ENCODE data around the gene SLC16A6. TPM values are rescaled to one million over a fixed set of nuclear protein-coding genes. Genes with fewer than 3 reads are reported as not detected.
"Not testable (repeated sequence)": the region's sequence is repeated elsewhere in the genome, so short reads cannot be mapped to it uniquely, and the experiment has no call there.

SLC16A6 gene
- total RNA-seq, 1 experiment from 2014 or later = 0.70 TPM

DNA sequence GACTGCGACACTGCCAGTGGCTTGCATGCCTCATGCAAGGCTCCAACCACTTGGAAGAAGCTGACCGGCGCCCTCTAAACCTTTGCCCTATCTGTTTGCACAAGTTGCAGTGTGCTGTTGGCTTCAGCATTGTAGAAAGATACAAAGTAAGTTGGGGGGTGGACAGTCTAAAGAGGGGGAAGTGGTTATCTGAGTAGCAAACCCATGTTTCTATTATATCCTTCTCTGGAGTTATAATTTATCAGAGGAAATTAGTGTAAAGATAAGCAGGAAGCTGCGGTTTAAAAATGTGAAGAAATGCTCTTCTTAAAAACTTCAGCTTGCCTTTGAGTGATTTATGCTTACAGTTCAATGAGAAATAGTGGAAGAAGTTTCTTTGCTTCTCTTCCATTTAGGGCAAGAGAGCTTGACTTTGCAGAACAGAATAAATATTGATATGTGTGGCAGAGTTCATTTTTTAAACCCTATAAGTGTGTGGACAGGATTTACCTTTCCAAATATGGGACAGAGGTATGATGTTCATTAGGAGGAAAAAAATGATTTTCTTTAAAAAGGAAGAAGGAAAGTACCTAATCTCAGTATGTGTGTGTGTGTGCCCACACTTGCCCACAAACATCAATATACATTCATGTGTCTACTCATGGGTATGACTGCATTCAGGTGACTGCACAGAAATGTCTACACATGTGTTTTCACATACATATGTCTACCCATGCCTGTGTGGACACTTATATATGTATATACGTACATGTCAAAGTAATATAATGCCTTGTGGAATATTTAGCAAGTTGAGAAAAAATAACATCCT is 35.0 kb downstream of the SLC16A6 start:
- BruUV-seq (replicated peaks) = no TSS peak
- Histone ChIP-seq H3K4me3 (no peak overlapping the region), H3K27ac (no peak overlapping the region), H2AFZ (no peak overlapping the region), H3K9me3 (ENCODE audit: insufficient read depth, low read depth) (no peaks in the 10 kb centered on the region), H3K27me3 (ENCODE audit: insufficient read depth, low read depth) (no peaks in the 10 kb centered on the region), H3K36me3 (ENCODE audit: low read depth) (0 out of 2 replicates have a peak, but pooled peaks cover under 1% of the 10 kb centered on the region), H3K9me2 (ENCODE audit: insufficient read depth) (no peaks in the 10 kb centered on the region), H3F3A (ENCODE audit: insufficient read depth, low read depth) (no peaks in the 10 kb centered on the region; the same call in 1 of the 2 replicates), H4K20me1 (ENCODE audit: insufficient read depth) (no peaks in the 10 kb centered on the region), H3K4me1 (replicated peaks; ENCODE audit: insufficient read depth) (peaks cover 6% of the 10 kb centered on the region; the same call in 1 of the 2 replicates), H3K79me2 (ENCODE audit: low read depth) (no peaks in the 10 kb centered on the region), H3K4me2 (no peak overlapping the region)
- intact Hi-C loops (cut with micrococcal nuclease; ENCODE audit: unreplicated experiment) = no loop called here
- POLR2A ChIA-PET (ENCODE audit: unreplicated experiment) = no interaction called here
- DNase-seq = no peak
- TF ChIP-seq EZH2 (IDR thresholded peaks at IDR 0.05; ENCODE audit: low read depth) = no peak
- TF ChIP-seq, protein P1, sequence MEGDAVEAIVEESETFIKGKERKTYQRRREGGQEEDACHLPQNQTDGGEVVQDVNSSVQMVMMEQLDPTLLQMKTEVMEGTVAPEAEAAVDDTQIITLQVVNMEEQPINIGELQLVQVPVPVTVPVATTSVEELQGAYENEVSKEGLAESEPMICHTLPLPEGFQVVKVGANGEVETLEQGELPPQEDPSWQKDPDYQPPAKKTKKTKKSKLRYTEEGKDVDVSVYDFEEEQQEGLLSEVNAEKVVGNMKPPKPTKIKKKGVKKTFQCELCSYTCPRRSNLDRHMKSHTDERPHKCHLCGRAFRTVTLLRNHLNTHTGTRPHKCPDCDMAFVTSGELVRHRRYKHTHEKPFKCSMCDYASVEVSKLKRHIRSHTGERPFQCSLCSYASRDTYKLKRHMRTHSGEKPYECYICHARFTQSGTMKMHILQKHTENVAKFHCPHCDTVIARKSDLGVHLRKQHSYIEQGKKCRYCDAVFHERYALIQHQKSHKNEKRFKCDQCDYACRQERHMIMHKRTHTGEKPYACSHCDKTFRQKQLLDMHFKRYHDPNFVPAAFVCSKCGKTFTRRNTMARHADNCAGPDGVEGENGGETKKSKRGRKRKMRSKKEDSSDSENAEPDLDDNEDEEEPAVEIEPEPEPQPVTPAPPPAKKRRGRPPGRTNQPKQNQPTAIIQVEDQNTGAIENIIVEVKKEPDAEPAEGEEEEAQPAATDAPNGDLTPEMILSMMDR (conservative IDR thresholded peaks at IDR 0.05) = no peak
- CTCF ChIA-PET = no interaction called here

GRCh38 chr17:68255151-68255550 is 35.8 kb downstream of the SLC16A6 start:
- Histone ChIP-seq H3K9me3 (ENCODE audit: insufficient read depth, low read depth) (no peaks in the 10 kb centered on the region), H3K27ac (no peak overlapping the region), H3K4me2 (no peak overlapping the region), H3K36me3 (ENCODE audit: low read depth) (0 out of 2 replicates have a peak, but pooled peaks cover 6% of the 10 kb centered on the region), H3K9me2 (ENCODE audit: insufficient read depth) (no peaks in the 10 kb centered on the region), H3K27me3 (ENCODE audit: insufficient read depth, low read depth) (no peaks in the 10 kb centered on the region), H2AFZ (no peak overlapping the region), H3F3A (ENCODE audit: insufficient read depth, low read depth) (no peaks in the 10 kb centered on the region; the same call in 1 of the 2 replicates), H3K4me3 (no peak overlapping the region), H4K20me1 (ENCODE audit: insufficient read depth) (no peaks in the 10 kb centered on the region), H3K4me1 (replicated peaks; ENCODE audit: insufficient read depth) (peaks cover 6% of the 10 kb centered on the region; the same call in 1 of the 2 replicates), H3K79me2 (ENCODE audit: low read depth) (no peaks in the 10 kb centered on the region)
- ChIA-PET CTCF (no interaction called here), POLR2A (ENCODE audit: unreplicated experiment) (no interaction called here)
- intact Hi-C loops (cut with micrococcal nuclease; ENCODE audit: unreplicated experiment) = no loop called here
- DNase-seq = no peak
- TF ChIP-seq, protein P1 (conservative IDR thresholded peaks at IDR 0.05) = no peak
- no peak for TF ChIP-seq EZH2 (IDR thresholded peaks at IDR 0.05; ENCODE audit: low read depth)
- no TSS peak for BruUV-seq (replicated peaks)

- H3K36me3 ChIP-seq (ENCODE audit: low read depth); H3K4me3 ChIP-seq; H3K9me2 ChIP-seq (ENCODE audit: insufficient read depth); intact Hi-C loops (cut with micrococcal nuclease; ENCODE audit: unreplicated experiment); H4K20me1 ChIP-seq (ENCODE audit: insufficient read depth); BruUV-seq (replicated peaks); H3K27ac ChIP-seq; H2AFZ ChIP-seq; DNase-seq; H3K79me2 ChIP-seq (ENCODE audit: low read depth); CTCF ChIA-PET; H3K9me3 ChIP-seq (ENCODE audit: insufficient read depth, low read depth); H3K4me2 ChIP-seq; POLR2A ChIA-PET (ENCODE audit: unreplicated experiment); H3K27me3 ChIP-seq (ENCODE audit: insufficient read depth, low read depth): not testable (repeated sequence)
- H3K4me1 ChIP-seq (replicated peaks; ENCODE audit: insufficient read depth) = peaks cover 14% of the 10 kb centered on the region
- peaks cover 12% of the 10 kb centered on the region; the same call in 1 of the 2 replicates for H3F3A ChIP-seq (ENCODE audit: insufficient read depth, low read depth)
Measured at GRCh38 chr17:68253426-68253825, 37.5 kb downstream of the SLC16A6 start.

All from PC-9 (cell line).